Measurements from ENCODE around the gene CCDC83. TPM values are rescaled to one million over a fixed set of nuclear protein-coding genes. Genes with fewer than 3 reads are reported as not detected.

CCDC83 gene
- total RNA-seq, 4 donors from 2014 or later, result not detected

DNA sequence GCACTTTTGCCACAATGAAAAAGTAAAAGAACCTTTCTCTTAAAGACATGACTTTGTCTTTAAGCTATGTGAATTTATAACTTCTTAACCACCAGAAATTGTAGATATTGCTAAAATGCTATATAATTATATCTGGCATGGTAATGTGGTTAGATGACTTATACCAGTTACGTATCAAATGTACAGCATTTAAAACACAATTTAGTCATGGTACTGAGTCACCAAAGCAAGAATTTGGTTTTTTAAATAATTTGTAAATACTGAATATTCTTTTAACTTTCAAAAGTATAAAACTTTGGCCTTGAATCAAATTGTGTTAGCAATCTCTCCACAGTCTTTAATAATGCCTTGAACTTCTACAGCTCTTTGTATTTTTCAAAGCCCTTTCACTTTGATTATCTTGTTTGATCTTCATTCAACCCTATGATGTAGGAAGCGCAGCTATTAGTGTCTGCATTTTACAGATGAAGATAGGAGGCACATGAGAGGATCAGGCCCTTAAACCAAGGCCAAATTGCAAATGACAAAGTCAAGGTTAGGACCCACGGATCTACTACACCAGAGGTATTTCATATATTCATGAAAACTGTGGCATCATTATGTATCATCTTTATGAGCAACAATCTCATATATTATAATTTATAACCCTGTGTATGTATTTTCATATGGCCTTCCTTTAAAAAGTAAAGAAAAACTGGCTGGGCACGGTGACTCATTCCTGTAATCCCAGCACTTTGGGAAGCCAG lies 39.8 kb upstream of the CCDC83 start:
- H3K36me3 ChIP-seq, result no peaks in the 10 kb centered on the region
- no peaks in the 10 kb centered on the region for H3K9me3 ChIP-seq
- TF ChIP-seq EP300 (IDR thresholded peaks at IDR 0.05) (no peak), POLR2A (IDR thresholded peaks at IDR 0.05) (no peak)
- TF ChIP-seq, protein P1, sequence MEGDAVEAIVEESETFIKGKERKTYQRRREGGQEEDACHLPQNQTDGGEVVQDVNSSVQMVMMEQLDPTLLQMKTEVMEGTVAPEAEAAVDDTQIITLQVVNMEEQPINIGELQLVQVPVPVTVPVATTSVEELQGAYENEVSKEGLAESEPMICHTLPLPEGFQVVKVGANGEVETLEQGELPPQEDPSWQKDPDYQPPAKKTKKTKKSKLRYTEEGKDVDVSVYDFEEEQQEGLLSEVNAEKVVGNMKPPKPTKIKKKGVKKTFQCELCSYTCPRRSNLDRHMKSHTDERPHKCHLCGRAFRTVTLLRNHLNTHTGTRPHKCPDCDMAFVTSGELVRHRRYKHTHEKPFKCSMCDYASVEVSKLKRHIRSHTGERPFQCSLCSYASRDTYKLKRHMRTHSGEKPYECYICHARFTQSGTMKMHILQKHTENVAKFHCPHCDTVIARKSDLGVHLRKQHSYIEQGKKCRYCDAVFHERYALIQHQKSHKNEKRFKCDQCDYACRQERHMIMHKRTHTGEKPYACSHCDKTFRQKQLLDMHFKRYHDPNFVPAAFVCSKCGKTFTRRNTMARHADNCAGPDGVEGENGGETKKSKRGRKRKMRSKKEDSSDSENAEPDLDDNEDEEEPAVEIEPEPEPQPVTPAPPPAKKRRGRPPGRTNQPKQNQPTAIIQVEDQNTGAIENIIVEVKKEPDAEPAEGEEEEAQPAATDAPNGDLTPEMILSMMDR (IDR thresholded peaks at IDR 0.05), result no peak
- no peak overlapping the region for H3K27ac ChIP-seq
- no peak for DNase-seq (ENCODE audit: low spot score in 2 of 2)
- peaks cover 0 to 12% (median 0%) of the 10 kb centered on the region in 4 donors for H3K4me1 ChIP-seq
- H3K27me3 ChIP-seq, result no peaks in the 10 kb centered on the region
- 88% methylated on average over 4 of the region's 4 CpGs for WGBS, 2 donors
- H3K4me3 ChIP-seq, result no peak overlapping the region

DNA sequence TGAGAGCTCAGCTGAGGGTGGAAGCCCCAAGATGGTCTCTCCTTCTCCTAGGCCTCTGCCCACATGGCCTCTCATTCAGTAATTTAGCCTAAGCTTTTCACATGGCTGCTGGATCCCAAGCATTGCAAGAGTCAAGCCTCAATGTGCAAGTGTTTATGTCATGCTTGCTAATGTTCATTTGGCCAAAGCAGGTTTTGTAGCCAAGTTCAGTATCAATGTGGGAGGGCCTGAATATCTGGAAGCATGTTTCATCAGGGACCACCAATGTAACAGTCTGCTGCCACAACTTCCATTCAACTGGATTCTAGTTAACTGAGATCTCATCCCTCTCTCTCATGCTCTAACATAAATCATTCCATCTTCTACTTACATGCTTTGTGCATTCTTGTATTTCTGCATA lies 35.7 kb upstream of the CCDC83 start:
- H3K9me3 ChIP-seq, result no peaks in the 10 kb centered on the region
- no peaks in the 10 kb centered on the region for H3K4me1 ChIP-seq
- no peaks in the 10 kb centered on the region for H3K36me3 ChIP-seq
- H3K4me3 ChIP-seq, result no peak overlapping the region
- H3K27me3 ChIP-seq, result no peaks in the 10 kb centered on the region
- H3K27ac ChIP-seq, result no peak overlapping the region
- no peak for TF ChIP-seq EP300 (IDR thresholded peaks at IDR 0.05)
- TF ChIP-seq POLR2A (IDR thresholded peaks at IDR 0.05), result no peak
- TF ChIP-seq, protein P1 (IDR thresholded peaks at IDR 0.05), result no peak
- DNase-seq (ENCODE audit: low spot score in 2 of 2), result no peak

DNA sequence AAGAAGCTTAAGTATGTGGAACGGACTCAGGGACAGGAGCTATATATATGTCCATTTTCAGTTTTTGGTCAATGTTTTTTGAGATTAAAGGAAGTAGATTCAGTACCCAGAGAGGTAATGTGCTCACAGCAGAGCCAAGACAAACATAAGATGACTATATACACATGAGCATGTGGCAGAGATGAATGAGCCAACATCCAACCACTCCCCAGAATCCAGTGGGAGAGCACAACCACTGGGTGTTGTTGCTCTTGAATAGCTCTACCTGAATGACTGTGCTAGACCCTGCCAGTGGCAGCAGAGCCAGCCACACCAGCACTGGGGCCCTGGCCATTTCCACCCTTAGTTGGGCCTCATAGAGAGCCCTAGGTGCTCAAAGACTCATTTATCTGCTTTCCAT lies 33.5 kb upstream of the CCDC83 start:
- no peak for DNase-seq (ENCODE audit: low spot score in 2 of 2)
- no peaks in the 10 kb centered on the region for H3K27me3 ChIP-seq
- no peaks in the 10 kb centered on the region for H3K4me1 ChIP-seq
- no peak overlapping the region for H3K4me3 ChIP-seq
- TF ChIP-seq, protein P1 (IDR thresholded peaks at IDR 0.05), result no peak
- TF ChIP-seq EP300 (IDR thresholded peaks at IDR 0.05) (no peak), POLR2A (IDR thresholded peaks at IDR 0.05) (no peak)
- no peaks in the 10 kb centered on the region for H3K9me3 ChIP-seq
- 67 to 69% methylated on average over 1 of the region's 1 CpG for WGBS, 2 donors
- no peak overlapping the region for H3K27ac ChIP-seq
- H3K36me3 ChIP-seq, result no peaks in the 10 kb centered on the region

DNA sequence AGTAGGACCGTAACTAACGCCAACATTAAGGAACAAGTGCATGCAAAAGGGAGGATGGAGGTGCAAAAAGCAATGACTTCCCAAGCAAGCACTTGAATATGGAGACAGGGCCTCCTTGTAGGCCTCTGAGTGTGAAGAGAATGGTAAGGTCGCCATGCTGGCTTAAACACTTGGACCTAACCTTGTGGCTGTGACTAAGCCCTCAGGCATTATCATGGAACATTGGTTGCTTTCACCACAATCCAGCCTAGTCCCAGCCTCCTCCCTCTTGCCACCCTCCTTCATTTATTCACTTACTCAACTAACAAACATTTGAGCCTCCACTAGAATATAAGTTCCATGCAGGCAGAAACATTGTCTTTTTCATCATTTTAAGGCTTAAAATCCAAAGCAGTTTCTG lies 32.4 kb upstream of the CCDC83 start:
- Histone ChIP-seq H3K36me3 (no peaks in the 10 kb centered on the region), H3K9me3 (no peaks in the 10 kb centered on the region), H3K27ac (no peak overlapping the region), H3K4me3 (no peak overlapping the region), H3K4me1 (peaks cover 0 to 10% (median 3%) of the 10 kb centered on the region in 4 donors), H3K27me3 (no peaks in the 10 kb centered on the region)
- no peak for DNase-seq (ENCODE audit: low spot score in 2 of 2)
- TF ChIP-seq, protein P1 (IDR thresholded peaks at IDR 0.05), result no peak
- TF ChIP-seq EP300 (IDR thresholded peaks at IDR 0.05), result no peak
- no peak for TF ChIP-seq POLR2A (IDR thresholded peaks at IDR 0.05)
- 93 to 96% methylated on average over 3 of the region's 3 CpGs for WGBS, 2 donors

DNA sequence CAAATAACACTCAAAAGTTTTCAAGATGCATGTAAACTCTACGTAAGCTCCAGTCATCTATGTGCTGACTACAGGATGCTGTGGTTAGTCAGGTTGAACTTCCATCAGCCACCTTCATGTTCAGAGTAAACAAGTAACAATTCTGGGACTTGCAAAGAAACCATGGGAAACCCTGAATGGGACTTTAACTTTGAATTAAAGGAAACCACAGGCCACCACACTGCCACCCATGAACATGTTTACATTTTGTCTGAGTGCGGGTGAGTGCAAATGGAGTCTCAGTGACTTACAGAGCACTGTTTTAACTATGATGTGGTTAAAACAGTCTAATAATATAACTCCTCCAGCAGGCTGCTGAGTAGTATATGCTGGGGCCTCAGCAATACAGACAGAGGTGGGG lies 31.4 kb upstream of the CCDC83 start:
- Histone ChIP-seq H3K36me3 (no peaks in the 10 kb centered on the region), H3K9me3 (no peaks in the 10 kb centered on the region), H3K27ac (no peak overlapping the region), H3K4me1 (peaks cover 0 to 13% (median 5%) of the 10 kb centered on the region in 4 donors), H3K4me3 (no peak overlapping the region), H3K27me3 (no peaks in the 10 kb centered on the region)
- DNase-seq (ENCODE audit: low spot score in 2 of 2), result no peak
- WGBS, 2 donors, result 82 to 92% methylated on average over 2 of the region's 2 CpGs
- TF ChIP-seq, protein P1 (IDR thresholded peaks at IDR 0.05), result no peak
- TF ChIP-seq EP300 (IDR thresholded peaks at IDR 0.05) (no peak), POLR2A (IDR thresholded peaks at IDR 0.05) (no peak)
